ENCODE data around the gene ME2.
"Not testable (repeated sequence)": the region's sequence is repeated elsewhere in the genome, so short reads cannot be mapped to it uniquely, and the experiment has no call there.

Gene ME2

GRCh38 chr18:50981381-50981780 is 102.5 kb downstream of the ME2 start:
- DNase-seq = no peak

- DNase-seq = no peak
Measured at GRCh38 chr18:50982086-50982801, 103.3 kb downstream of the ME2 start.

GRCh38 chr18:50982802-50983179 is 103.9 kb downstream of the ME2 start:
- no peak for DNase-seq

- DNase-seq = no peak
Measured at GRCh38 chr18:50986360-50987087, 107.6 kb downstream of the ME2 start.

- DNase-seq = no peak
Measured at GRCh38 chr18:50987261-50987660, 108.3 kb downstream of the ME2 start.

- DNase-seq = no peak
Measured at GRCh38 chr18:50989711-50990110, 110.8 kb downstream of the ME2 start.

GRCh38 chr18:50992351-50992762 is 113.4 kb downstream of the ME2 start:
- DNase-seq = no peak

GRCh38 chr18:50994031-50994430 is 115.1 kb downstream of the ME2 start:
- no peak for DNase-seq

GRCh38 chr18:51003174-51003573 is 124.3 kb downstream of the ME2 start:
- DNase-seq = not testable (repeated sequence)
